IMR-90 (cell line): ENCODE results near the gene CDC34.

Experiments used
- CHD1 ChIP-seq: IDR thresholded peaks from 2 replicates; pipeline ENCODE4 v1.6.1; 2012; ENCODE audit warnings: low read depth, low read length, improper control_type of control experiment
- FOS ChIP-seq: fragments of 150-350 bp; IDR thresholded peaks from 2 replicates; pipeline ENCODE4 v1.6.1; 2016; ENCODE audit warnings: low read depth, low read length
- MAFK ChIP-seq: IDR thresholded peaks from 2 replicates; pipeline ENCODE4 v1.6.1; 2012; ENCODE audit warnings: low read depth, low read length, improper control_type of control experiment
- MAZ ChIP-seq: IDR thresholded peaks from 2 replicates; pipeline ENCODE4 v1.6.1; 2012; ENCODE audit warnings: low read depth, mild to moderate bottlenecking, low read length, improper control_type of control experiment, moderate library complexity, borderline replicate concordance
- MXI1 ChIP-seq: IDR thresholded peaks from 2 replicates; pipeline ENCODE4 v1.6.1; 2012; ENCODE audit warnings: low read depth, mild to moderate bottlenecking, low read length, moderate library complexity, borderline replicate concordance
- POLR2A ChIP-seq: IDR thresholded peaks from 2 replicates; pipeline ENCODE4 v1.6.1; 2012; ENCODE audit warnings: mild to moderate bottlenecking, low read depth, low read length
- SMC3 ChIP-seq: fragments of 150-350 bp; IDR thresholded peaks from 2 replicates; pipeline ENCODE4 v1.6.1; 2016; ENCODE audit warnings: low read depth, mild to moderate bottlenecking, antibody characterized with exemption, low read length, moderate library complexity
- TF ChIP-seq, protein P1 (sequence below): conservative IDR thresholded peaks from 2 replicates; pipeline ENCODE4 v1.5.1; 2012; ENCODE audit warnings: mild to moderate bottlenecking, low read depth, low read length, improper control_type of control experiment

DNA sequence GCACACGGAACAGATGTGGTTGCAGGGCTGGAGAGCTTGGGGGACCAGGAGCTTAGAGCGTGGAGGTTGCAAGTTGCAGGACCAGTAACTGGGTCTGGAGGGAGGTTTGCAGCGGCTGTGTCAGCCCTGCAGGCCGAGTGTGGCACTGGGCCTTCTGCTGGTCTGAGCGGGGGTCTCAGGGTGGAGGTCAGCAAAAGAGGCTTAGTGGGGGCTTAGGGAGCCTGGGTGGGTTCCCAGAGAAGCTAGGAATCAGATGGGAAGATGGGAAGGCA is 52.3 kb downstream of the CDC34 start:
- TF ChIP-seq, protein P1, sequence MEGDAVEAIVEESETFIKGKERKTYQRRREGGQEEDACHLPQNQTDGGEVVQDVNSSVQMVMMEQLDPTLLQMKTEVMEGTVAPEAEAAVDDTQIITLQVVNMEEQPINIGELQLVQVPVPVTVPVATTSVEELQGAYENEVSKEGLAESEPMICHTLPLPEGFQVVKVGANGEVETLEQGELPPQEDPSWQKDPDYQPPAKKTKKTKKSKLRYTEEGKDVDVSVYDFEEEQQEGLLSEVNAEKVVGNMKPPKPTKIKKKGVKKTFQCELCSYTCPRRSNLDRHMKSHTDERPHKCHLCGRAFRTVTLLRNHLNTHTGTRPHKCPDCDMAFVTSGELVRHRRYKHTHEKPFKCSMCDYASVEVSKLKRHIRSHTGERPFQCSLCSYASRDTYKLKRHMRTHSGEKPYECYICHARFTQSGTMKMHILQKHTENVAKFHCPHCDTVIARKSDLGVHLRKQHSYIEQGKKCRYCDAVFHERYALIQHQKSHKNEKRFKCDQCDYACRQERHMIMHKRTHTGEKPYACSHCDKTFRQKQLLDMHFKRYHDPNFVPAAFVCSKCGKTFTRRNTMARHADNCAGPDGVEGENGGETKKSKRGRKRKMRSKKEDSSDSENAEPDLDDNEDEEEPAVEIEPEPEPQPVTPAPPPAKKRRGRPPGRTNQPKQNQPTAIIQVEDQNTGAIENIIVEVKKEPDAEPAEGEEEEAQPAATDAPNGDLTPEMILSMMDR: no peak
- TF ChIP-seq MAFK: no peak
- no peak for TF ChIP-seq MAZ
- TF ChIP-seq POLR2A: no peak
- TF ChIP-seq FOS: no peak
- no peak for TF ChIP-seq SMC3
- no peak for TF ChIP-seq MXI1
- TF ChIP-seq CHD1: no peak
